Activated CD8-positive, alpha-beta T cell treated with anti-CD3 and anti-CD28 coated beads, Interleukin-2, amount 10 ng/mL, durations not matched to agents 7 days and 5 days (primary cell): Measurements from ENCODE around the gene IL4R. TPM values are rescaled to one million over a fixed set of nuclear protein-coding genes. Genes with fewer than 3 reads are reported as not detected.

ENCODE experiments used
- ATAC-seq: fragments of 150-1000 bp; cut with Tn5 transposase; one replicate; pipeline ENCODE4 v1.10.0; 2021; ENCODE audit warnings: moderate library complexity
- CTCF ChIA-PET: fragments of 350-600 bp; sonication (Branson Sonifier 250); formaldehyde crosslinking; loops from one replicate; lab custom pipeline; 2021; ENCODE audit warnings: antibody characterized with exemption; lab: Charles Lee
- POLR2A ChIA-PET: fragments of 350-600 bp; sonication (Branson Sonifier 250); formaldehyde crosslinking; loops from one replicate; lab custom pipeline; 2021; ENCODE audit warnings: antibody characterized with exemption; lab: Charles Lee
- DNase-seq: peaks from one replicate; pipeline ENCODE4 v3.0.0-alpha.2; 2020
- H3K27ac Mint-ChIP-seq: one replicate; pipeline ENCODE4 v1.8.0; 2021; ENCODE audit warnings: mild to moderate bottlenecking, mixed read lengths
- H3K27me3 Mint-ChIP-seq: one replicate; pipeline ENCODE4 v1.8.0; 2021; ENCODE audit warnings: low read depth, mixed read lengths
- H3K36me3 Mint-ChIP-seq: one replicate; pipeline ENCODE4 v1.8.0; 2021; ENCODE audit warnings: low read depth, mixed read lengths
- H3K4me1 Mint-ChIP-seq: one replicate; pipeline ENCODE4 v1.8.0; 2021; ENCODE audit warnings: low read depth, mixed read lengths
- H3K4me3 Mint-ChIP-seq: one replicate; pipeline ENCODE4 v1.8.0; 2021; ENCODE audit warnings: mild to moderate bottlenecking, mixed read lengths
- H3K9me3 Mint-ChIP-seq: one replicate; pipeline ENCODE4 v1.8.0; 2022; ENCODE audit warnings: mixed read lengths; ENCODE audit not compliant: insufficient read depth
- total RNA-seq, 2 experiments: library from RNA; stranded (reverse); gene quantifications; one replicate each; pipeline ENCODE4 v1.2.3, GENCODE V29; 2021

The IL4R gene
- total RNA-seq, 2 experiments from 2014 or later = 231 to 237 TPM

GRCh38 chr16:27369806-27370205, 56.0 kb downstream of the IL4R start:
- ChIA-PET POLR2A (interaction anchor here (0.8 kb wide), 1 partner anchor 135 kb away, joined by 3 read pairs; no protein-coding TSS in a partner anchor), CTCF (interaction anchor here (3.6 to 6.6 kb wide), 3 partner anchors 136 to 192 kb away, joined by 20 to 153 read pairs (median 96); no protein-coding TSS in a partner anchor)
- Mint-ChIP-seq H3K4me1 (peaks cover 63% of the 10 kb centered on the region), H3K9me3 (peaks cover 12% of the 10 kb centered on the region), H3K36me3 (peaks cover 36% of the 10 kb centered on the region), H3K27me3 (no peaks in the 10 kb centered on the region), H3K4me3 (no peak overlapping the region), H3K27ac (peak overlapping the region; percentile 50)
- DNase-seq = no peak
- ATAC-seq = no peak

GRCh38 chr16:27370318-27370717, 56.5 kb downstream of the IL4R start:
- Mint-ChIP-seq H3K36me3 (peaks cover 31% of the 10 kb centered on the region), H3K9me3 (peaks cover 12% of the 10 kb centered on the region), H3K4me3 (no peak overlapping the region), H3K27me3 (no peaks in the 10 kb centered on the region), H3K27ac (peak overlapping the region; percentile 50), H3K4me1 (peaks cover 58% of the 10 kb centered on the region)
- ATAC-seq (no peak), DNase-seq (no peak)
- POLR2A ChIA-PET = no interaction called here
- CTCF ChIA-PET = interaction anchor here (3.6 to 6.6 kb wide), 4 partner anchors 34 to 193 kb away, joined by 20 to 153 read pairs (median 90); partner anchors contain the start of gene IL21R

- Mint-ChIP-seq H3K4me3 (no peak overlapping the region), H3K27ac (no peak overlapping the region), H3K9me3 (peaks cover 12% of the 10 kb centered on the region), H3K27me3 (no peaks in the 10 kb centered on the region), H3K36me3 (peaks cover 22% of the 10 kb centered on the region), H3K4me1 (peaks cover 48% of the 10 kb centered on the region)
- DNase-seq (no peak), ATAC-seq (no peak)
- CTCF ChIA-PET = interaction anchor here (0.7 to 6.0 kb wide), 15 partner anchors 19 to 218 kb away, joined by 3 to 84 read pairs (median 6); partner anchors contain the start of gene IL21R
- POLR2A ChIA-PET = interaction anchor here (1.1 to 8.4 kb wide), 3 partner anchors 31 to 74 kb away, joined by 3 to 100 read pairs (median 6); partner anchors contain the start of gene IL21R
Observed at GRCh38 chr16:27373312-27373711, 59.5 kb downstream of the IL4R start.

GRCh38 chr16:27374221-27374803, 60.5 kb downstream of the IL4R start:
- peak; percentile 20 for ATAC-seq
- no peak overlapping the region for H3K4me3 Mint-ChIP-seq
- CTCF ChIA-PET = interaction anchor here (0.8 to 6.0 kb wide), 10 partner anchors 14 to 205 kb away, joined by 3 to 84 read pairs (median 6); partner anchors contain the start of gene IL21R
- DNase-seq = no peak
- peaks cover 49% of the 10 kb centered on the region for H3K4me1 Mint-ChIP-seq
- peaks cover 12% of the 10 kb centered on the region for H3K9me3 Mint-ChIP-seq
- peaks cover 22% of the 10 kb centered on the region for H3K36me3 Mint-ChIP-seq
- H3K27me3 Mint-ChIP-seq = no peaks in the 10 kb centered on the region
- H3K27ac Mint-ChIP-seq = no peak overlapping the region
- POLR2A ChIA-PET = interaction anchor here (0.7 to 8.4 kb wide), 4 partner anchors 12 to 140 kb away, joined by 3 to 100 read pairs (median 3); partner anchors contain the start of gene IL21R

GRCh38 chr16:27374804-27375425, 61.1 kb downstream of the IL4R start:
- Mint-ChIP-seq H3K9me3 (peaks cover 9% of the 10 kb centered on the region), H3K4me1 (peaks cover 45% of the 10 kb centered on the region), H3K27ac (no peak overlapping the region), H3K36me3 (peaks cover 17% of the 10 kb centered on the region), H3K4me3 (no peak overlapping the region), H3K27me3 (no peaks in the 10 kb centered on the region)
- ATAC-seq (peak; percentile 47), DNase-seq (peak; percentile 61)
- ChIA-PET CTCF (interaction anchor here (0.6 to 6.0 kb wide), 17 partner anchors 8 to 204 kb away, joined by 3 to 84 read pairs (median 4); partner anchors contain the start of gene IL21R), POLR2A (interaction anchor here (0.6 to 8.4 kb wide), 4 partner anchors 29 to 142 kb away, joined by 3 to 100 read pairs (median 3); partner anchors contain the start of gene IL21R)

- H3K4me3 Mint-ChIP-seq = peak overlapping the region; percentile 36
- H3K36me3 Mint-ChIP-seq = no peaks in the 10 kb centered on the region
- ATAC-seq (peak; percentile 57), DNase-seq (peak; percentile 62)
- CTCF ChIA-PET = interaction anchor here (0.9 to 2.9 kb wide), 16 partner anchors 9 to 198 kb away, joined by 3 to 25 read pairs (median 4); partner anchors contain the start of gene IL21R
- peak overlapping the region; percentile 90 for H3K27ac Mint-ChIP-seq
- POLR2A ChIA-PET = interaction anchor here (0.6 to 8.4 kb wide), 13 partner anchors 10 to 204 kb away, joined by 3 to 100 read pairs (median 3); partner anchors contain the start of genes GTF3C1, IL21R and KATNIP
- peaks cover 39% of the 10 kb centered on the region for H3K4me1 Mint-ChIP-seq
- no peaks in the 10 kb centered on the region for H3K9me3 Mint-ChIP-seq
- no peaks in the 10 kb centered on the region for H3K27me3 Mint-ChIP-seq
Observed at GRCh38 chr16:27377666-27378485, 64.1 kb downstream of the IL4R start.

GRCh38 chr16:27378871-27379481, 65.2 kb downstream of the IL4R start:
- H3K27ac Mint-ChIP-seq = peak overlapping the region; percentile 75
- peaks cover under 1% of the 10 kb centered on the region for H3K36me3 Mint-ChIP-seq
- ChIA-PET CTCF (interaction anchor here (0.9 to 2.9 kb wide), 6 partner anchors 8 to 74 kb away, joined by 3 to 25 read pairs (median 6); partner anchors contain the start of gene IL21R), POLR2A (interaction anchor here (0.8 to 8.4 kb wide), 7 partner anchors 9 to 206 kb away, joined by 3 to 100 read pairs (median 4); partner anchors contain the start of genes GTF3C1, IL21R and KATNIP)
- peaks cover 43% of the 10 kb centered on the region for H3K4me1 Mint-ChIP-seq
- H3K9me3 Mint-ChIP-seq = peaks cover 5% of the 10 kb centered on the region
- ATAC-seq = no peak
- DNase-seq = no peak
- H3K4me3 Mint-ChIP-seq = no peak overlapping the region
- no peaks in the 10 kb centered on the region for H3K27me3 Mint-ChIP-seq

- Mint-ChIP-seq H3K9me3 (peaks cover 11% of the 10 kb centered on the region), H3K4me3 (no peak overlapping the region), H3K4me1 (peaks cover 48% of the 10 kb centered on the region), H3K27me3 (no peaks in the 10 kb centered on the region), H3K36me3 (peaks cover 6% of the 10 kb centered on the region), H3K27ac (no peak overlapping the region)
- ChIA-PET CTCF (interaction anchor here (1.2 to 2.9 kb wide), 3 partner anchors 12 to 206 kb away, joined by 3 to 25 read pairs (median 18); partner anchors contain the start of gene IL21R), POLR2A (interaction anchor here (8.4 kb wide), 1 partner anchor 24 kb away, joined by 100 read pairs; the partner anchor contains the start of gene IL21R)
- no peak for ATAC-seq
- DNase-seq = no peak
Observed at GRCh38 chr16:27379919-27380318, 66.1 kb downstream of the IL4R start.

GRCh38 chr16:27381236-27381635, 67.5 kb downstream of the IL4R start:
- Mint-ChIP-seq H3K4me3 (no peak overlapping the region), H3K9me3 (peaks cover 11% of the 10 kb centered on the region), H3K4me1 (peaks cover 46% of the 10 kb centered on the region), H3K27ac (no peak overlapping the region), H3K27me3 (no peaks in the 10 kb centered on the region), H3K36me3 (peaks cover 6% of the 10 kb centered on the region)
- ChIA-PET POLR2A (no interaction called here), CTCF (interaction anchor here (1.2 kb wide), 1 partner anchor 207 kb away, joined by 3 read pairs; no protein-coding TSS in a partner anchor)
- ATAC-seq (no peak), DNase-seq (no peak)

- H3K4me3 Mint-ChIP-seq = no peak overlapping the region
- POLR2A ChIA-PET = no interaction called here
- ATAC-seq = no peak
Observed at GRCh38 chr16:27381974-27382855, 68.4 kb downstream of the IL4R start.

More at GRCh38 chr16:27381974-27382855, 68.4 kb downstream of the IL4R start:
- CTCF ChIA-PET = interaction anchor here (1.4 kb wide), 1 partner anchor 10 kb away, joined by 3 read pairs; no protein-coding TSS in a partner anchor
- H3K36me3 Mint-ChIP-seq = peaks cover 6% of the 10 kb centered on the region
- no peaks in the 10 kb centered on the region for H3K27me3 Mint-ChIP-seq
- peaks cover 40% of the 10 kb centered on the region for H3K4me1 Mint-ChIP-seq
- no peak for DNase-seq
- H3K9me3 Mint-ChIP-seq = peaks cover 17% of the 10 kb centered on the region
- no peak overlapping the region for H3K27ac Mint-ChIP-seq
